CD1c-positive myeloid dendritic cell (primary cell): Measurements from ENCODE around the gene CAMTA1.
"Not testable (repeated sequence)": the region's sequence is repeated elsewhere in the genome, so short reads cannot be mapped to it uniquely, and the experiment has no call there.

Experiments used
- DNase-seq: peaks from one replicate; pipeline ENCODE4 v3.0.0-alpha.2; 2016; ENCODE audit errors: extremely low spot score

CAMTA1 gene

DNA sequence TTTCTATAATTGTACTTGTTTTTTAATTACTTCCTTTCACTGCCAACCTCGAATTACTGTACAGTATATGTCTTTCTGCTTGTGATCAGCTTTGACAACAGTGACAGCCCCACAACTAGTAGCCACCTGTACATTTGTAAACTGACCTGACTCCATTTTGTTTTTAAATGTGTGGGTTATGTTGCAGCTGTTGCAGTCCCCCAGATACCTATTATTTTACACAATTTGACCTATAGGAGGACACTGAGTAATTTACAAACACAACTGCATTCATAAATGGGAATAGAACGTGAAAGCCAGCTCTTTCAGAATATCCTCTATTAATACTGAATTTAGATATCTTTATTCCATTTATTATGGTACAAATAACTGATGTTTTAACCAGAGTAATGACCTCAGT, 983.3 kb downstream of the CAMTA1 start:
- no peak for DNase-seq

DNA sequence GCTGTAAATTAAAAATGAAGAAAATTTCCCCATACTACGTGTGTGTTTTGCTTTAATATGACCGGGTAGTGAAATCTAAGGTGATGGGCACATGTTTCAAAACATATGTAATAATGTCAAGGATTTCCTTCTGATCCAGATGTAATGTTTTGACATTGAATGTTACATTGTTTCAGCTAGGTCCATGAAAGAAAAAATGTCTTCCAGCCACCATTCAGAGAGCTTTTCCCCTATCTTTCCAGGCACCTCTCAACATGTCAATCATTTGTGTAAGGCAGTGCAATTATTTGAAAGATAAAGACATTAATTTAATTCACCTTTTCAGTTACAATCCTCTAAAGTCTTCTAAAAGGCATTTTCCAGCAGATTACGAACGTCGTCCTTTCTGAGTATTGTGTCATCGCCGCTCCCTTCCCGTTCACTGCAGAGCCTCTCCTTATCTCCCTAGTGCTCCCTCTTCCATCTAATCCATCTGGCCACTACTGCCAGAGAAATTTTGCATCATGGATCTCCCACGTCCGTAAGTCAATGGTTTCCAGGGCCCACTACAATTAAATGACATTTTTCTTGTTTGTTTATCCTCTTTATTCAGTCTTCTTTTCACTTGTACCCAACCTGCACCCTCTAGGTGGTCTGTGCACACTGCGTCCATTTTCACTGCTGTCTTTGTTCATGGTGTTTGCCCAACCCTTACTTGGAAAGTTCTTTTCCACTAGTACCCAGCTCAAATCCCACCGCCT, 984.6 kb downstream of the CAMTA1 start:
- no peak for DNase-seq

DNA sequence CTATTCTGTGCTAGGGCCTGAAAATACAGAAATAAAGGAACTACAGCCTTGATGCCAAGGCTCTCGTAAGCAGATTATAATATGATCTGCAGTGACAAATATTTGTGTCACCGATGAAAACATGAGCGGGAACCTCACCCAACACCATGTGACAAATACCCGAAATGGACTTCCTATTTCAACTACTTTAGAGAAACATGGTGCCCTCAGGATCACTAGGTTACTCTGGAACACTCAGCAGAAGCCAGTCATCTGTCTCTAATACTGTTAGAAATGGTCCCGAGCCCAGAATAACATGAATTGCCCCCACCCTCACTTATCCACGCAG, 985.4 kb downstream of the CAMTA1 start:
- peak; percentile 81 for DNase-seq

DNA sequence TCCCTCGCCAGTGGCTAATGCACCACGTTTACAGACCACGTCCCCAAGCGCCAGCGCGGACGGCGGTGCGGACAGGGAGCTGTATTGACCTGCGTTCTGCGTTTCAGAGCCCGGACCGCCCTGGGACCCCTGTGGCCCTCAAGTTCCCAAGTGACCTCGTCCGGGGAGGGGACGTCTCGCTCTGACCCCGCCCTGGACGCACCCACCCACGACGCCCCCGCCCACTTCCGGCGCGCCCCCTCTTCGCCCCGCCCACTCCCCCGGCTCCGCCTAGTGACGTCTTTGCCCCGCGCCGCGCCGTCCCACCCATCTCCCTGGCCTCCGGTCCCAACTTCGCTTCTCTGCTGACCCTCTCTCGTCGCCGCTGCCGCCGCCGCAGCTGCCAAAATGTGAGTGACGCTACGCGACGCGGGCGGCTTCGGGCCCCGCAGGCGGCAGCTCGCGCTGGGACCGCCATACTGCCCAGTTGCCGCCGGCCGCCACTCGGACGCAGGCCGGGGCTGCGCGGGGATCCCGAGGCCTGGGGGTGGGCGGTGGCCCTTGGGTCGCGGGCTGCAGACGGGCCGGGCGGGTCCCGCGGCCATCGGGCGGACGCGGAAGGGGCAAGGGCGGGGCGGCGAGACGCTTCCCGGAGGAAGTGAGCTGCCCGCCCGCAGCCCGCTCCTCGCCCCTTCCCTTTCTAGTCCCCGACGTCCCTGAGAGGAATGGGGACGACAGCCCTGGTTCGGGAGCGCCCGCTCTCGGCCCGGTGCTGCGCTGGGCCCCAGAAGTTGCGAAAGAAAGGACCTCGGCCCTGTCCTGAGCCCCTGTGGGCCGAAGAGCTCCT, 986.0 kb downstream of the CAMTA1 start, which contains the start of gene VAMP3:
VAMP3 (plus strand) TSS at position 300 of the 826 bp plus-strand sequence; CDS start at position 388, 88 bp downstream.
- DNase-seq, result peak; percentile 91

DNA sequence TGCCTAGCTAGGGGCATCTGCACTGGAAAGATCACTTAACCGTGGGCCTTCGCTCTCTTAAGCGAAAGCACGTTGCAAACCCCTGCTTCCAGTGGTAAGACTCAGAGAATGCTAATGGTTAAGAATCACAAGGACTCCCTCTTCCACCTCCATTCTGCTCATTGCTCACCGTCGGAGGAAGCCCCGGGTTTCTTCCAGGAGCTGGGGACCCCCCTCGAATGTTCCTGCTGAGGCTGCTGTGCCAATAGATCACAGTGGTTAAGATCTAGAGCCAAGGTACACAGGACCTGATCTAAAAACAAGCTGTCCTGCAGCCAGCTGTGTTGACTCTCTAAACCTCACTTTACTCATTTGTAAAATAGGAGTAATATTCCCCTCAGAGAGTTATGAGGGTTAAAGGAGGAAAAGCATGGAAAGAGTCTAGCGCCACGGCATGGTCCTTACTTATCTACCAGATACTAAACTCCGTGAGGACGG, 986.6 kb downstream of the CAMTA1 start:
- peak; percentile 7 for DNase-seq

DNA sequence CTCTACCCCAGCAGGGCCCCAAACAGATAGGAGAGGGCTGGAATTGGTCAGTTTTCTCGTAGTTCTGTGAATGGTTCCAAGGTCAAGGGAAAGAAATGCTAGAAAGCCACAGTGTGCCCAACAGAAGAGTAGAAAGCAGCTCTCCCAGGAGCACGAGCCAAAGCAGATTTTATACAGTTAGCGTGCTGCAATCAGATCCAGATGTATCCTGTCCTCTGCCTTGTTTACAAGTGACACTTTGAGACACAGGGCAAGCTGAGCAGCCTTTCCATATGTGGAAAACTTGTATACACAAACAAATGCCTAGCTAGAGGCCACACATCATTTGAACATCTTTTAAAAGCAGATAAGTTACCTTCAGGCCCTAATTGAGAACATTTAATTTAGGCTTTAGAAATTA, 992.3 kb downstream of the CAMTA1 start:
- no peak for DNase-seq

DNA sequence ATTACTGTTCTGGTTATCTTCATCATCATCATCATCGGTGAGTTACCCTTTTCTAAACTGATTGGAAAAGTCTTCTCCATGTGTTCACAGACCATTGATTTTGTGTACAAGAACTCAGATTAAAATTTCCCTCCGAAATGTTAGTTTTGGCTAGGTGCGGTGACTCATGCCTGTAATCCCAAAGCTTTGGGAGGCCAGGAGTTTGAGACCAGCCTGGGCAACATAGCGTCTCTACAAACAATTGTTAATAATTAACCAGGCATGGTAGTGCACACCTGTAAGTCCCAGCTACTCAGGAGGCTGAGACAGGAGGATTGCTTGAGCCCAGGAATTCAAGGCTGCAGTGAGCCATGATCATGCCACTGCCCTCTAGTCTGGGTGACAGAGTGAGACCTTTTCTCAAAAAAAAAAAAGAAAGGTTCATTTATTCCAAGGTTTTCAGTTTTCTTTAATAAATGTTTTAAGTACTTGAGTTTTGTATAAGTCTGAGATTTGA, 992.9 kb downstream of the CAMTA1 start:
- DNase-seq, result no peak

DNA sequence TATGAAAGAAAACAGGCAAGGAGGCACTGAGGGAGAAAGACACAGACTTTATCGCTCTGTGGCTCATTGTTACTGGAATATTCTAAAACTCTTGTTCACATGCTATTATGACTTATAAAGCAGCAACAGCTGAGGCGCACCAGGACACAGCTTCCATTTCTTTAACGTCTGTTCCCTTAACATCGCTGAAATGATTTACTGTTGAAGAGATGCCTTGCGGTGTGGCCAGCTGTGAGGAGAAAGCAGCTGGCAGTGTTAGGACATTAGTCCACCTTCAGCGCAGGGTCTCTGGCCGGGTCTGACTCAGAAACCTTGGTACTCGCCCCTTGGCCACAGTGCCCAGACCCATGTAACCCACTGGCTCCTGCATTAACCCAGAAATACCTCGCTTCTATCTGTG, 995.7 kb downstream of the CAMTA1 start:
- no peak for DNase-seq

DNA sequence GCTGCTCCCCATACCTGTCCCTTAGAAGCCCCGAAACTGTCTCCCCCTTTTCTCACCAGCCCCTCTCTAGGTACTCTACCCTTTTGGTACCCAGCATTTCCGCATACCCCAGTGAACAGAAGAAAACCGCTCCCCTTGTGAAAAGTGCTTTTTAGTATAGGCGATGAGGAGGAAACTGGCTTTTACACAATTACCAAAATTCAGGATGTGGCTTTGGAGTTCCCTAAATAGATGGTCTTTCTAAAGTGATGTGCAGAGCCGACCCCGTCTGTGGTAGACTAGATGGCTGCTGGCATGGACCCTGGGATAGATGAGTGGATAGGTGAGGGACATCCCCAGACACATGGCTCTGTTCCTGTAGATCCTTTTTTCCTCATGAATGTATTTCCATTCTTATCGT, 996.2 kb downstream of the CAMTA1 start:
- peak; percentile 30 for DNase-seq

DNA sequence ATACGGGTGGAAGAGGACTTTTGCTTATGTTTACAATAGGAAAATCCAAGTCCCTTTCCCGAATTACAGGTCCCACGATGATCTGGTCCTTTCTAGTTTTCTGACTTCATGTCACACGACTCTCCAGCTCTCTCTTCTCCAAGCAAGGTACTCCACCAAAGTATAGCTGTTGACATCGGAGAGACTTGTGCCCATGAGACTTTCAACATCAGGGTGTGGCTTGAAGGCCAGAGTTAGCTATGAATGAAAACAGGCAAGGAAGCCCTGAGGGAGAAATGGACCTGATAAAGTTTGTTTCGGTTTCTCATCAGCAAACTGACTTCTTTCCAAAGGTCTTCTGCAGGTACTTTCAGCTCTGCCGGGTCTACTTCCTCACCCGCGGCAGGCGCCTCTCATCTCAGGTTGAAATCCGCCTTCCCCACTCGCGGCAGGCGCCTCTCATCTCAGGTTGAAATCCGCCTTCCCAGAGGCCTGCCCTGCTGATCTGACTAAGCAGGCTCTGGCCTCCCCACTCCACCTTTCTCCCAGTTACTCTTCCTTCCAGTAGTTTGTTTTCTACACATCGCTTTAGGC, 996.8 kb downstream of the CAMTA1 start:
- peak; percentile 8 for DNase-seq

DNA sequence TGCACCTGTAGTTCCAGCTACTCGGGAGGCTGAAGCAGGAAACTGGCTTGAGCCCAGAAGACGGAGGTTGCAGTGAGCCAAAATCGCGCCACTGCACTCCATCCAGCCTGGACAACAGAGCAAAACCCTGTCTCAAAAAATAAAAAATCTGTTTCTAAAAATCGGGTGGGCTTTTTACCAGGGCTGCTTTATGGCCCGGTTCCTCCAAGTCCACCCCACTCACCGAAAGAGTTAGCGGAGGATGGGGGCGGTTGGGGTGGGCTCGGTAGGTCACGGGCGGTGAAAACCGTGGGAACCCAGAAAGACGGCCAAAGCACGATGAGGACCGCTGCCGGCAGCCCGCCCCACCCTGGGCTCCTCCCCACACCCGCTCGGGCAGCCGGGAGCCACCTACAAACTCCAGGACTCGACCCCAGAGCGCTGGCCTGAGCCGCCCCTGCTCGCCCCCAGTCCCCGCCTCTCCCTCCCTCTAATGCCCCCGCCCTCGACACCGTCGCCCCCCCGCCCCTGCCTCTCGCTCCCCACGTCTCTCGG, 998.0 kb downstream of the CAMTA1 start:
- DNase-seq, result peak; percentile 45

DNA sequence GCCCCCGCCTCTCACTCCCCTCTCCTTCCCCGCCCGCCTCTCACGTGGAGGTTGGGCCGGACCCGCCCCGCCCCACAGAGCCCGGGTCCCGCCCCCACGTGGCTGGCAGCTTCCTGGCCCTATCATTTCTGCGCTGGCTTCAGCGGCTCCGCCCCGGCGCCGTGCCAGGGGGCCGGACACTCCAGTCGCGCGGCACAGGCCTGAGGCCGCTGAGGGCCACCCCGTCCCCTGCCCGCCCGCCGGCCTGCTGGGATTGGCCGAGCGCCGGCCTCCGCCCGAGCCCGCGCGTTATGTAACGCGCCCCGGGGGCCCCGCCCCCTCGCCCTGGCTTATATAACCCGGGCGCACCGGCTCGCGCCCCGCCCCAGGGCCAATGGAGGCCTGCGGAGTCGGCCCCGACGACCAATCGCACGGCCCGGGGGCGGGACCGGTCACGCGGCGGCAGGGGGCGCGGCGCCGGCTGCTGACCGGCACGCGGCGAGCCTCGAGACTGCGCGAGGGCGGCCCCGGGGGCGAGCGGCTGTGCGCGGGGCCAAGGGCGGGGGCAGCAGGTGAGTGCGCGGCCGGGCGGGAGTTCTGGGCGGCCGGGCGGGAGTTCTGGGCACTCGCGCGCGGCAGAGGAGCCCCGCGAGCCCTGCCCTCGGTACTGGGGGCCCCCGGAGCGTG, 998.7 kb downstream of the CAMTA1 start, which contains the start of gene PER3:
PER3 (plus strand) TSS at position 466 of the 666 bp plus-strand sequence. CDS start 587 bp downstream, outside the sequence.
- DNase-seq, result peak; percentile 98

DNA sequence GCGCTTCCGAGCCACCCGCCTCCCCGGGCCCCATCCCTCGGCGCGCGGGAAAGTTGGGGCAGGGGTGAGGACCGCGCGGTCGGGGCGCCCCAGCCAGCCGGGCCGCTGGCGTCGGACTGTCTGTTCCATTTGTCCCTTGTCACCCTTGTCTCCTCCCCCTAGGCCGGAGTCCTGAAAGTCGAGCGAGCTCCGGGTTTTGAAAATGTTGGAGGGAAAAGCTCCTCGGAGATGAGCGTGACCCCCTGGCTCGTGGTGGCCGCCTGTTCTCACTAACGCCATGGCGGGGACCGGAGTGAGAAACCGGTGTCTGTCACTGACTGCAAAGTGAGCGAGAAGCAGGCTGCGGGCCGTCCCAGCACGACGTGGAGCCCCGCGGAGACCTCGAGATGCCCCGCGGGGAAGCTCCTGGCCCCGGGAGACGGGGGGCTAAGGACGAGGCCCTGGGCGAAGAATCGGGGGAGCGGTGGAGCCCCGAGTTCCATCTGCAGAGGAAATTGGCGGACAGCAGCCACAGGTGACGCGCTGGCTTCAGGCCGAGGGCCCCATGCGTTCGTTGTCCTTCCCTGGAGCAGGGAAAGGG, 999.3 kb downstream of the CAMTA1 start:
- DNase-seq, result no peak

DNA sequence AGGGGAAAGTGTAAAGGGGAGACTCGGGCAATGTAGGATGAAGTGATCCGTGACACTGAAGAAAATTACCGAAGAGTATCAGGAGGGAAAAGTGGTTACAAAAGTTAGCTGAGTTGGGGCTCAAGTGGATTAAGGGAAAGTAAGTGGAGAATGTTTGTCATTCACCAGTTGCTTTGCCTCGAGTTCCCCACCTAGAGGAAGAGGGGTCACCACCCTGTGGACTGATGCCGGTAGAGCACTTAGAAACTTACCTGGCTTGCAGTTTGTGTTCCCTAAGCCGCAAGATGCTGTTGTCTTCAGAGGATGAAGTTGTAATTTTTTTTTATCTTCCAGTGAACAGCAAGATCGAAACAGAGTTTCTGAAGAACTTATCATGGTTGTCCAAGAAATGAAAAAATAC, 999.9 kb downstream of the CAMTA1 start:
- DNase-seq, result no peak

DNA sequence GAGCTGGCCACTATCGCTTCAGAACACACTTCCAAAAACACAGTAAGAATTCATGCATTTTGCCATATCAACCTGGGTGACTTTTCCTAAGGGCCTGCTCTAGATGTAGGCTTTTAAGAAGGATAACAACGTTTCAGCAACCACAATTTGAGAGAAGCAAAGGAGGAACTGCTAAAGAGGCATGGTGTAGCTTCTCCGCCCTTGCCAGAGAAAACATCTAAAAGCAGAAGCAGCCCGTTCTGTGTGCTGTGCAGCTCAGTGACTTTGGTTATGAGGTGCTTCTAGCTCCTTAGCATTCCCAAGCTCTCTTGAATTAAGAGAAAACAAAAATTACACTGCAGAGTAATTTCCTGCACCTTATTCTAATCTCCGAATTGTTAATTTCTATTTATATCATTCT, 1001.5 kb downstream of the CAMTA1 start:
- peak; percentile 48 for DNase-seq

DNA sequence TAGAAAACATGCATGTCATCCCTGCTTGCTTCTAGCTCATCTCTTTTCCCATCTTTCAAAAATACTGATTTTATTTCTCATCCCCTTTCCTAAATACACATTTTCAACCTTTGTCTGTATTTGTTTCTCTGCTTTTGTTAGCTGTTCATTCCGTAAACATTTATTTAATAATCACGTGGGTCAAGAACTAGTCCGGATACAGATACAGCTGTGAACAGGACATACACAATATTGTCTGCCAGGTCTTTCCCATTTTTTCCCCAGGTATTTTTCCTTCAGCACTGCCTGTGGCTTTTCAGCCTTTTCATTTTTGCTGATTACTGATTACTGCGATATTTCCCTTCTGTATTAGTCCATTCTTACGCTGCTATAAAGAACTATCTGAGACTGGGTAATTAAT, 1004.6 kb downstream of the CAMTA1 start:
- no peak for DNase-seq

DNA sequence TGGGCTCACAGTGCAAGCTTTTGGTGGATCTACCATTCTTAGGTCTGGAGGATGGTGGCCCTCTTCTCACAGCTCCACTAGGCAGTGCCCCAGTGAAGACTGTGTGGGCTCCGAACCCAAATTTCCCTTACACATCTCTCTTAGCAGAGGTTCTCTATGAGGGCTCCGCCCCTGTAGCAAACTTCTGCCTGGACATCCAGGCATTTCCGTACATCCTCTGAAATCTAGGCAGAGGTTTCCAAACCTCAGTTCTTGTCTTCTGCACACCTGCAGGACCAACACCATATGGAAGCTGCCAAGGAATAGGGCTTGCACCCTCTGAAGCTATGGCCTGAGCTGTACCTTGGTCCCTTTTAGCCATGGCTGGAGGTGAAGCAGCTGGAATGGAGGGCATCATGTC, 1005.8 kb downstream of the CAMTA1 start:
- not testable (repeated sequence) for DNase-seq

DNA sequence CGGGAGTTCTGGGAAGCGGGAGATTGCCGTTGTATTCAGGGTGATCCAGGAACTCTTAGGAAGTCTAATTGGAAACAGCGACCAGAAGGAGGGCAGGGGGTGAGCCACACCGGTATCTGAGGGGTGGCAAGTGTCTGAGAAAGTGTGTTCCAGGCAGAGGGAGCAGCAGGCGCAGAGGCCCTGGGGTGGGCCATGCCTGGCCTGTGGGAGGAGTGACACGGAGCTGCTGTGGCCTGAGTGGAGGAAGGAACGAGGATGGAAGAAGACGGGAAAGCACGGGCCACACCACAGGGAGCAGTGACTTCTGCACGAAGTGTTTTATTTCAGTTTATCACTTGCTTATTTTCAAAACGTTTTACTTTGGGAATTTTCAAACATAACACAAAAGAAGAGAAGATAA, 1010.2 kb downstream of the CAMTA1 start:
- no peak for DNase-seq

DNA sequence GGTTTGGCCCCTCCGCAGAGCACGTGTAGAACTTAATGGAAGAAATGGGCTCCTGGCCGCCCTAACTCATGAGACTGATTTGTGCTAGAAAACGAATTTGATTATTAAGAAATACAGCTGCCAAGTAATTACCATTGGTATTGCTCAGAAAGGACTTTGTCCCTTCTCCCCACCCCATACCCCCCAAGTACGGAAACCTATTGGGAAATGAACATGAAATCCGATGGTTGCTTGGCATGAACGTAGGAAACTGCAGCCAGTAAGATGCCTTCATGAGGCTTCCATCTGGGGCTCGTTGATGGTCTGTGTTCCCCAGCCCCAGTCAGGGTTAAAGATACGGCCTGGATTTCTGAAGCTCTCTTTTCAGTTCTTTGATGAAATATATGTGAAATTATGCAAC, 1020.2 kb downstream of the CAMTA1 start:
- no peak for DNase-seq

DNA sequence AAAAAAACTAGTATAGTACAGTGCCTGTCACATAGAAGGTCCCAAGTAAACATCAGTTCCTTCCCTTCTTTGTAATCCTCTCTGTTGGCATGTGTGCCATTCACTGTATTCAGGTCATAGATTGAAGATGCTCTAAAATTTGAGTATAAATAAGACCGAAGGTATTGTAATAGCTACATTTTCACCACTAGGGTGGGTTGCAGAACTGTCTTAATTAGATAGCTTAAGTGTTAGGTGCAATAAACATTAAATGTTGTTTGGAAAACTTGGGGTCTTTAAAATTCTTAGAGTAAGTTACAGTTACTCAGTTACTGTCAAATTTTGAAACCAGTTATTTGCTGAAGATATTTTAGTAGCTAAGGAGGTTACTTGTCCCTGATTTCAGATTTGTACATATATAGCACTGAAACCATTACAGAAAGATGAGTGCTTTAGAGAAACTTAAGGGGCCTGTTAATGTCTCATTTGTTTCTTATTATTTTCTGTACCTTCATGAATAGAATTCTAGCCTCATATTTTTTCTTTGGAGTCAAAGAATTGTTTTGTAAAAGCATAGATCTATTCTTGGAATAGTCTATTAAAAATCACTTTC, 1023.1 kb downstream of the CAMTA1 start:
- DNase-seq, result peak; percentile 28

DNA sequence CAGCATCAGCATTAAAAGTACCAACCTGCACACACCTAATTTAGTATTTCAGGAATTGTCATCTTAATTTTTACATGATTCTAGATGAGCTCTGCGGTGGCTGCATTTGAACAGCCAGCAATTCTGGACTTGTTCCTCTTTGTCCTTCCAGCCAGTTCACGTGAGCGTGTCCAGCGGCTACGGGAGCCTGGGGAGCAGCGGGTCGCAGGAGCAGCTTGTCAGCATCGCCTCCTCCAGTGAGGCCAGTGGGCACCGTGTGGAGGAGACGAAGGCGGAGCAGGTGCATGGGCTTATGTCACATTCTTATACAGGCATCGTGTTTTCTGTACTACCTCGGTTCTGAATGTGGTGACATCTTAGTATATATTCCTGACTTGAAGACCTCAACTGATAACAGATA, 1024.5 kb downstream of the CAMTA1 start:
- DNase-seq, result no peak
